Measurements from ENCODE around the gene PTPRK. TPM values are rescaled to one million over a fixed set of nuclear protein-coding genes. Genes with fewer than 3 reads are reported as not detected.
"Not testable (repeated sequence)": the region's sequence is repeated elsewhere in the genome, so short reads cannot be mapped to it uniquely, and the experiment has no call there.

PTPRK gene
- polyA plus RNA-seq, 3 donors = 54.2 to 57.7 (median 56.0) TPM

GRCh38 chr6:127980996-127981395, 539.4 kb downstream of the PTPRK start:
- DNase-seq (ENCODE audit: low read depth in 3 of 3, low spot score in 2 of 3) = no peak

- not testable (repeated sequence) for DNase-seq (ENCODE audit: low read depth in 3 of 3, low spot score in 2 of 3)
Measured at GRCh38 chr6:127978185-127978584, 542.2 kb downstream of the PTPRK start.

- no peak for DNase-seq (ENCODE audit: low read depth in 3 of 3, low spot score in 2 of 3)
Measured at GRCh38 chr6:127976796-127977195, 543.6 kb downstream of the PTPRK start.

GRCh38 chr6:127976111-127976510, 544.3 kb downstream of the PTPRK start:
- DNase-seq (ENCODE audit: low read depth in 3 of 3, low spot score in 2 of 3) = no peak

GRCh38 chr6:127972815-127973214, 547.6 kb downstream of the PTPRK start:
- no peak for DNase-seq (ENCODE audit: low read depth in 3 of 3, low spot score in 2 of 3)

GRCh38 chr6:127971945-127972391, 548.4 kb downstream of the PTPRK start:
- DNase-seq (ENCODE audit: low read depth in 3 of 3, low spot score in 2 of 3) = no peak

GRCh38 chr6:127971386-127971785, 549.0 kb downstream of the PTPRK start:
- no peak for DNase-seq (ENCODE audit: low read depth in 3 of 3, low spot score in 2 of 3)

- no peak for DNase-seq (ENCODE audit: low read depth in 3 of 3, low spot score in 2 of 3)
Measured at GRCh38 chr6:127969701-127970100, 550.7 kb downstream of the PTPRK start.

GRCh38 chr6:127968394-127968793, 552.0 kb downstream of the PTPRK start:
- DNase-seq (ENCODE audit: low read depth in 3 of 3, low spot score in 2 of 3) = no peak

GRCh38 chr6:127967708-127968107, 552.7 kb downstream of the PTPRK start:
- no peak for DNase-seq (ENCODE audit: low read depth in 3 of 3, low spot score in 2 of 3)

- DNase-seq (ENCODE audit: low read depth in 3 of 3, low spot score in 2 of 3) = no peak
Measured at GRCh38 chr6:127966616-127967015, 553.8 kb downstream of the PTPRK start.

- DNase-seq (ENCODE audit: low read depth in 3 of 3, low spot score in 2 of 3) = no peak
Measured at GRCh38 chr6:127963495-127963894, 556.9 kb downstream of the PTPRK start.

- DNase-seq (ENCODE audit: low read depth in 3 of 3, low spot score in 2 of 3) = no peak
Measured at GRCh38 chr6:127959869-127960268, 560.5 kb downstream of the PTPRK start.

- DNase-seq (ENCODE audit: low read depth in 3 of 3, low spot score in 2 of 3) = no peak
Measured at GRCh38 chr6:127956956-127957355, 563.4 kb downstream of the PTPRK start.

GRCh38 chr6:127956260-127956888, 564.0 kb downstream of the PTPRK start:
- no peak for DNase-seq (ENCODE audit: low read depth in 3 of 3, low spot score in 2 of 3)

- DNase-seq (ENCODE audit: low read depth in 3 of 3, low spot score in 2 of 3) = no peak
Measured at GRCh38 chr6:127954082-127954481, 566.3 kb downstream of the PTPRK start.

GRCh38 chr6:127952831-127953230, 567.6 kb downstream of the PTPRK start:
- DNase-seq (ENCODE audit: low read depth in 3 of 3, low spot score in 2 of 3) = no peak

- no peak for DNase-seq (ENCODE audit: low read depth in 3 of 3, low spot score in 2 of 3)
Measured at GRCh38 chr6:127952176-127952575, 568.2 kb downstream of the PTPRK start.

GRCh38 chr6:127951172-127951917, 569.1 kb downstream of the PTPRK start:
- DNase-seq (ENCODE audit: low read depth in 3 of 3, low spot score in 2 of 3) = no peak

GRCh38 chr6:127950566-127951145, 569.7 kb downstream of the PTPRK start:
- no peak for DNase-seq (ENCODE audit: low read depth in 3 of 3, low spot score in 2 of 3)

GRCh38 chr6:127949251-127949650, 571.1 kb downstream of the PTPRK start:
- DNase-seq (ENCODE audit: low read depth in 3 of 3, low spot score in 2 of 3) = no peak

GRCh38 chr6:127946388-127946787, 574.0 kb downstream of the PTPRK start:
- no peak for DNase-seq (ENCODE audit: low read depth in 3 of 3, low spot score in 2 of 3)
